LNCaP clone FGC (cell line): Measurements from ENCODE around the gene CXCL5.

ENCODE experiments used
- DNase-seq: peaks from one replicate; pipeline ENCODE4 v3.0.0-alpha.2; 2011; ENCODE audit warnings: low read depth
- H3K4me3 ChIP-seq: 2 replicates; pipeline ENCODE4 v1.5.1; 2011; ENCODE audit warnings: mild to moderate bottlenecking, low read depth, low read length, control low read depth
- TF ChIP-seq, protein P1 (sequence below): IDR thresholded peaks from 2 replicates; pipeline ENCODE4 v1.5.1; 2012; ENCODE audit warnings: mild to moderate bottlenecking; ENCODE audit not compliant: control insufficient read depth, insufficient read depth; ENCODE audit errors: extremely low read depth

The CXCL5 gene

DNA sequence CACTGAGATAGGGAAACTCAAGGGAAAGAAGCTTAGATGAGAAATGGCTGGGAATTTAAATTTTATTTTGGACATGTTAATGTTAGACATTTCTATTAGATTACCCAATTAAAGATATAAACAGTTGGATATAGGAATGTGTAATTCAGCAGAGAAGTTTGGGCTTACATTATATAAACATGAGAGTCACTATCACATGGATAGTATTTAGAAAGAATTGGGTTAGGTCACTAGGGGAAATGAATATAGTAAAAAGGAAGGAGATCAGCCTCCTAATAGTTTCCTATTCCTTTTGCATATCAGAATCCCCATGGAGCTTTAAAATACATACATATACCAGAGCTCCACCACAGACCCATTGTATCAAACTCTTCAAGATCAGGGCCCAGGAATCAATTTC, 19.6 kb upstream of the CXCL5 start:
- TF ChIP-seq, protein P1, sequence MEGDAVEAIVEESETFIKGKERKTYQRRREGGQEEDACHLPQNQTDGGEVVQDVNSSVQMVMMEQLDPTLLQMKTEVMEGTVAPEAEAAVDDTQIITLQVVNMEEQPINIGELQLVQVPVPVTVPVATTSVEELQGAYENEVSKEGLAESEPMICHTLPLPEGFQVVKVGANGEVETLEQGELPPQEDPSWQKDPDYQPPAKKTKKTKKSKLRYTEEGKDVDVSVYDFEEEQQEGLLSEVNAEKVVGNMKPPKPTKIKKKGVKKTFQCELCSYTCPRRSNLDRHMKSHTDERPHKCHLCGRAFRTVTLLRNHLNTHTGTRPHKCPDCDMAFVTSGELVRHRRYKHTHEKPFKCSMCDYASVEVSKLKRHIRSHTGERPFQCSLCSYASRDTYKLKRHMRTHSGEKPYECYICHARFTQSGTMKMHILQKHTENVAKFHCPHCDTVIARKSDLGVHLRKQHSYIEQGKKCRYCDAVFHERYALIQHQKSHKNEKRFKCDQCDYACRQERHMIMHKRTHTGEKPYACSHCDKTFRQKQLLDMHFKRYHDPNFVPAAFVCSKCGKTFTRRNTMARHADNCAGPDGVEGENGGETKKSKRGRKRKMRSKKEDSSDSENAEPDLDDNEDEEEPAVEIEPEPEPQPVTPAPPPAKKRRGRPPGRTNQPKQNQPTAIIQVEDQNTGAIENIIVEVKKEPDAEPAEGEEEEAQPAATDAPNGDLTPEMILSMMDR: no peak
- no peak for DNase-seq

DNA sequence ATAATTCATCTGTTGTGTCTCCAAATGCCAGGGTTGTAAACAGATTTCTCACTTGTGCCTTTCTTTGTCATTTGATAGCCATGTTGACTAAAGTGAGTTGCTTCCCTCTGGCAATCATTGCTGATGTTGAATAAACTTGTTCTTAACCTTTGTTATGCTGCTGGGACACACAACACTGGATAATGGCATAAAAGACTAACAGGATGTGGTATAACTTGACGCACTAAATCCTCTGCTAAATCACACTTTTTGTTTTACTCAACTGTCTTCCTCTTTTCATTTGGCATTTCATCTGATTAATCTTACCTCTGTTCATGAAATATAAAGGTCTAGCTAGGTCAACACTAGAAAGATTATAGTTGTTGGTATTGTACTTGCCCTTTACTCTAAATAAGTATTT, 17.6 kb upstream of the CXCL5 start:
- no peak for DNase-seq
- TF ChIP-seq, protein P1: no peak
- no peak overlapping the region for H3K4me3 ChIP-seq

More for the DNA sequence above, 19.6 kb upstream of the CXCL5 start:
- H3K4me3 ChIP-seq: no peak overlapping the region

GRCh38 chr4:74015126-74015780, 16.8 kb upstream of the CXCL5 start:
- no peak for DNase-seq
- TF ChIP-seq, protein P1: no peak
- no peak overlapping the region for H3K4me3 ChIP-seq

DNA sequence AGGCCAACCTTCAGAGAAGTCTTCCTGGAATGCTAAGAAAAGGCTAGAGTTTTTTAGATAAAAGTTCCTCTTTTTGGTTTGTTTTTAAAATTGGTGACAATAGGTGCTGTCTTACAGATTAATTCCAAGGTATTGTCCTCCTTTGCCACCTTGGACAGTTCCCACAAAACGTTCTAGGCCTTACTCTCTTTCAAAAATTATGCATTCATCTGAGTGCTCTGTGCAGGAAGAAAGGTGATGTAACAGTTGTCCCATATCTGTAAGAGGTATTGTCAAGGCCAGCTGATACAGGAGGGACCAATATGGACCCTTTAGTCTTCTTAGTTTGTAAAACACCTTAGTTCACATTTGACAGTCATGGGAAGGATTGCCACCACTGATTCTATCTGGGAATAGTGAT, 15.9 kb upstream of the CXCL5 start:
- H3K4me3 ChIP-seq: no peak overlapping the region
- TF ChIP-seq, protein P1: no peak
- no peak for DNase-seq

GRCh38 chr4:74013264-74013663, 14.8 kb upstream of the CXCL5 start:
- no peak for DNase-seq
- TF ChIP-seq, protein P1: no peak
- H3K4me3 ChIP-seq: no peak overlapping the region

DNA sequence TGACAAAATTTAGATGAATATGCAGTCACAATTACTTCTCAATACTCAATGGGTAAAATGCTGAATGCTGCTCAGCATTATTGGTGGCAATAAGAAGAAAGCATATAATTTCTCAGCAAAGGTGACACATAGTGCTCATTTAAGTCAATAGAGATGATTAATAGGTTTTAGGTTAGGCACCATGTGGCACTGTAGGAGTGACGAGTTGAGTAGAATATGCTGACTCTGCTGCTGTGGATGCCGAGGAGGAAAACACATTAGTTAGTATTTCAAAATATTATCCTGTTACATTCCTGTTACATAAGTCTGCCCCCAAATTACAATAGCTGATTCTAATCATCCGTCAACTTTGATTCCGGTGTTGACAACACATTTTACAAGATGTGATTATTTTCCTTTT, 13.7 kb upstream of the CXCL5 start:
- TF ChIP-seq, protein P1: no peak
- no peak overlapping the region for H3K4me3 ChIP-seq
- no peak for DNase-seq

DNA sequence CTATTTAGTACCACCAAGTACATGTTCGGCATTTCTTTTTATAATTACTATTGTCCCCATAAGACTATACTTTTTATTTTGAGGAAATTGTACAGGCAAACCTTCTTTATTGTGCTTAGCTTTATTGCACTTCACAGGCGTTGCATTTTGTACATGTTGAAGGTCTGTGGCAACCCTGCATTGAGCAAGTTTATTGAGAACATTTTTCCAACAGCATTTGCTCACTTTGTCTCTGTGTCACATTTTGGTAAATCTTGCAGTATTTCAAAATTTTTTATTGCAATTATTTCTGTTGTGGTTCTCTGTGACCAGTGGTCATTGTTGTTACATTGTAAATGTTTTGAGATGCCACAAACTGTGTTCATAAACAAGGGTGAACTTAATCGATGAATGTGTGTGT, 10.8 kb upstream of the CXCL5 start:
- H3K4me3 ChIP-seq: no peak overlapping the region
- TF ChIP-seq, protein P1: no peak
- DNase-seq: no peak
